Neural cell (in vitro differentiated cells): ENCODE measurements around the gene TMOD1.

ENCODE experiments used
- EP300 ChIP-seq: fragments of 450-650 bp; conservative IDR thresholded peaks from 2 replicates; pipeline ENCODE4 v1.6.1; 2014; ENCODE audit warnings: antibody characterized with exemption, mild to moderate bottlenecking, moderate library complexity; ENCODE audit not compliant: poor library complexity, severe bottlenecking
- EZH2 ChIP-seq: fragments of 200-600, 300-800 bp; shearing (Covaris generic), sonication (generic); IDR thresholded peaks from 2 replicates; pipeline ENCODE4 v1.6.1; 2014; ENCODE audit warnings: antibody characterized with exemption, low read length, borderline replicate concordance, mild to moderate bottlenecking; ENCODE audit not compliant: insufficient read depth, poor library complexity, severe bottlenecking
- MXI1 ChIP-seq: fragments of 450-650 bp; conservative IDR thresholded peaks from 2 replicates; pipeline ENCODE4 v1.6.1; 2014; ENCODE audit warnings: antibody characterized with exemption, mild to moderate bottlenecking; ENCODE audit not compliant: poor library complexity, severe bottlenecking
- POLR2AphosphoS5 ChIP-seq: IDR thresholded peaks from 2 replicates; pipeline ENCODE4 v1.6.1; 2012
- RAD21 ChIP-seq: fragments of 450-650 bp; conservative IDR thresholded peaks from 2 replicates; pipeline ENCODE4 v1.6.1; 2014; ENCODE audit warnings: antibody characterized with exemption, mild to moderate bottlenecking, moderate library complexity
- SMC3 ChIP-seq: fragments of 450-650 bp; conservative IDR thresholded peaks from 2 replicates; pipeline ENCODE4 v1.6.1; 2014; ENCODE audit warnings: antibody characterized with exemption, mild to moderate bottlenecking, moderate library complexity; ENCODE audit not compliant: poor library complexity
- TAF1 ChIP-seq: IDR thresholded peaks from 2 replicates; pipeline ENCODE4 v1.6.1; 2012; ENCODE audit warnings: low read depth
- TF ChIP-seq, protein P1 (sequence below): fragments of 450-650 bp; IDR thresholded peaks from 2 replicates; pipeline ENCODE4 v1.5.1; 2014; ENCODE audit warnings: antibody characterized with exemption, mild to moderate bottlenecking, moderate library complexity; ENCODE audit not compliant: poor library complexity, severe bottlenecking
- TF ChIP-seq, protein P2 (sequence below): IDR thresholded peaks from 2 replicates; pipeline ENCODE4 v1.6.1; 2012; ENCODE audit warnings: borderline replicate concordance

DNA sequence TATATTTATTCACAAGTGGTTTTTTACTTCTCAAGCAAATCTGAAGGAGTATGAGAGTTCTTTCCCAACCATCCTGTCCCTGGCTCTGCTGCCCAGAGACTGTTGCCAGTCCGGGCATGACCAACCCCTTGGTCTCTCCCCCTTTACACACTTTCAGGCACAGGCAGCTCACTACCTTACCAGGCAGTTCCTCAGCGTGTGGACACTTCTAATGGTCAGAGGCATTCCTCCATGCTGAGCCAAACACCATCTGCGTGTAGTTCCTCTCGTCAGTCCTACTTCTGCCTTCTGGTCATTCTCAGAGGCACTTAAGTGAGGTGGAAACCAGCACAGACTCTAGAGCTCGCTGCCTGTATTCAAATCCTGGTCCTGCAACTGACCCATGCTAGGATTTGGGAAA, 75.6 kb downstream of the TMOD1 start:
- TF ChIP-seq, protein P1, sequence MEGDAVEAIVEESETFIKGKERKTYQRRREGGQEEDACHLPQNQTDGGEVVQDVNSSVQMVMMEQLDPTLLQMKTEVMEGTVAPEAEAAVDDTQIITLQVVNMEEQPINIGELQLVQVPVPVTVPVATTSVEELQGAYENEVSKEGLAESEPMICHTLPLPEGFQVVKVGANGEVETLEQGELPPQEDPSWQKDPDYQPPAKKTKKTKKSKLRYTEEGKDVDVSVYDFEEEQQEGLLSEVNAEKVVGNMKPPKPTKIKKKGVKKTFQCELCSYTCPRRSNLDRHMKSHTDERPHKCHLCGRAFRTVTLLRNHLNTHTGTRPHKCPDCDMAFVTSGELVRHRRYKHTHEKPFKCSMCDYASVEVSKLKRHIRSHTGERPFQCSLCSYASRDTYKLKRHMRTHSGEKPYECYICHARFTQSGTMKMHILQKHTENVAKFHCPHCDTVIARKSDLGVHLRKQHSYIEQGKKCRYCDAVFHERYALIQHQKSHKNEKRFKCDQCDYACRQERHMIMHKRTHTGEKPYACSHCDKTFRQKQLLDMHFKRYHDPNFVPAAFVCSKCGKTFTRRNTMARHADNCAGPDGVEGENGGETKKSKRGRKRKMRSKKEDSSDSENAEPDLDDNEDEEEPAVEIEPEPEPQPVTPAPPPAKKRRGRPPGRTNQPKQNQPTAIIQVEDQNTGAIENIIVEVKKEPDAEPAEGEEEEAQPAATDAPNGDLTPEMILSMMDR = no peak
- TF ChIP-seq SMC3 = no peak
- no peak for TF ChIP-seq EP300
- TF ChIP-seq POLR2AphosphoS5 = no peak
- TF ChIP-seq, protein P2, sequence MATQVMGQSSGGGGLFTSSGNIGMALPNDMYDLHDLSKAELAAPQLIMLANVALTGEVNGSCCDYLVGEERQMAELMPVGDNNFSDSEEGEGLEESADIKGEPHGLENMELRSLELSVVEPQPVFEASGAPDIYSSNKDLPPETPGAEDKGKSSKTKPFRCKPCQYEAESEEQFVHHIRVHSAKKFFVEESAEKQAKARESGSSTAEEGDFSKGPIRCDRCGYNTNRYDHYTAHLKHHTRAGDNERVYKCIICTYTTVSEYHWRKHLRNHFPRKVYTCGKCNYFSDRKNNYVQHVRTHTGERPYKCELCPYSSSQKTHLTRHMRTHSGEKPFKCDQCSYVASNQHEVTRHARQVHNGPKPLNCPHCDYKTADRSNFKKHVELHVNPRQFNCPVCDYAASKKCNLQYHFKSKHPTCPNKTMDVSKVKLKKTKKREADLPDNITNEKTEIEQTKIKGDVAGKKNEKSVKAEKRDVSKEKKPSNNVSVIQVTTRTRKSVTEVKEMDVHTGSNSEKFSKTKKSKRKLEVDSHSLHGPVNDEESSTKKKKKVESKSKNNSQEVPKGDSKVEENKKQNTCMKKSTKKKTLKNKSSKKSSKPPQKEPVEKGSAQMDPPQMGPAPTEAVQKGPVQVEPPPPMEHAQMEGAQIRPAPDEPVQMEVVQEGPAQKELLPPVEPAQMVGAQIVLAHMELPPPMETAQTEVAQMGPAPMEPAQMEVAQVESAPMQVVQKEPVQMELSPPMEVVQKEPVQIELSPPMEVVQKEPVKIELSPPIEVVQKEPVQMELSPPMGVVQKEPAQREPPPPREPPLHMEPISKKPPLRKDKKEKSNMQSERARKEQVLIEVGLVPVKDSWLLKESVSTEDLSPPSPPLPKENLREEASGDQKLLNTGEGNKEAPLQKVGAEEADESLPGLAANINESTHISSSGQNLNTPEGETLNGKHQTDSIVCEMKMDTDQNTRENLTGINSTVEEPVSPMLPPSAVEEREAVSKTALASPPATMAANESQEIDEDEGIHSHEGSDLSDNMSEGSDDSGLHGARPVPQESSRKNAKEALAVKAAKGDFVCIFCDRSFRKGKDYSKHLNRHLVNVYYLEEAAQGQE = no peak
- no peak for TF ChIP-seq EZH2
- TF ChIP-seq MXI1 = no peak
- no peak for TF ChIP-seq TAF1
- TF ChIP-seq RAD21 = no peak
